Myocyte (in vitro differentiated cells): ENCODE results near the gene RAB11FIP3. TPM values are rescaled to one million over a fixed set of nuclear protein-coding genes. Genes with fewer than 3 reads are reported as not detected.
A peak's percentile ranks its signal among the peaks of the same experiment; 100 is the strongest.
"Not testable (repeated sequence)": the region's sequence is repeated elsewhere in the genome, so short reads cannot be mapped to it uniquely, and the experiment has no call there.

Source experiments
- DNase-seq: peaks from one replicate; pipeline ENCODE4 v3.0.0-alpha.2; 2012; ENCODE audit warnings: low read depth
- total RNA-seq: library from RNA; depleted of rRNA; stranded (reverse); fragments of >200 nt; gene quantifications from 2 replicates; pipeline ENCODE4 v1.2.3, GENCODE V29; 2014

Gene RAB11FIP3
- total RNA-seq, 1 donor from 2014 or later: 114 TPM

DNA sequence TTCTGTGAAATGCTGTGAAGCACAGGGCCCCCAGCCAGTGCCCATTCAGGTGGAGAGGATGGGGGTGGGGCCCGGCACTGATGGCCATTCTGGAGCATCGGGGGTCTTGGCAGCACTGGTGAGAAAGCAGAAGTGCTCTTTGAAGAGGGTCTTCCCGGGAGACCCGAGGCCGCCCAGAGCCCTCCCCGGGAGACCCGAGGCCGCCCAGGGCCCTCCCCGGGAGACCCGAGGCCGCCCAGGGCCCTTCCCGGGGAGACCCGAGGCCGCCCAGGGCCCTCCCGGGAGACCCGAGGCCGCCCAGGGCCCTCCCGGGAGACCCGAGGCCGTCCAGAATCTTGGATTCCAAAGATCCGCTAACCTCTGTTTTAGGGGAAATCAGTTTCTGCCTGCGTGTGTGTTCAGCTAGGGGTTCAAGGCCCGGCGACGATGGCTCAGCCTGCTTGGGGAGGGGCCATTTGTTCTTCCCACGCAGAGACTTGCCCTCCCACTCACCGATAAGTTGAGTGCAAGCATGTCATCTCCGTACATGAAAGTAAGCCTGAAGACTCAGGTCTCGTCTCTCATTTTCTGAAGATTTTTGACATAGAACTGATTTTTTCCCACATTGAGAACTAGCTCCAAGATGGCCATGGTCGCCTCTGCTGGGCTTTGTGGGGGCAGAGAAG lies 66.9 kb downstream of the RAB11FIP3 start:
- DNase-seq: no peak

DNA sequence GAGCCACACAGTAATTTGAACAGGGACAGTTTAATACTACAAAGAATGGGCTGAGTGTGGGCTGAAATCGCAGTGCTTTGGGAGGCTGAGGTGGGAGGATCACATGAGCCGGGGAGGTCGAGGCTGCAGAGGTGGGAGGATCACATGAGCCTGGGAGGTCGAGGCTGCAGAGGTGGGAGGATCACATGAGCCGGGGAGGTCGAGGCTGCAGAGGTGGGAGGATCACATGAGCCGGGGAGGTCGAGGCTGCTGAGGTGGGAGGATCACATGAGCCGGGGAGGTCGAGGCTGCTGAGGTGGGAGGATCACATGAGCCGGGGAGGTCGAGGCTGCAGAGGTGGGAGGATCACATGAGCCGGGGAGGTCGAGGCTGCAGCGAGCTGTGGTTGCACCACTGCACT lies 69.2 kb downstream of the RAB11FIP3 start:
- DNase-seq: not testable (repeated sequence)

DNA sequence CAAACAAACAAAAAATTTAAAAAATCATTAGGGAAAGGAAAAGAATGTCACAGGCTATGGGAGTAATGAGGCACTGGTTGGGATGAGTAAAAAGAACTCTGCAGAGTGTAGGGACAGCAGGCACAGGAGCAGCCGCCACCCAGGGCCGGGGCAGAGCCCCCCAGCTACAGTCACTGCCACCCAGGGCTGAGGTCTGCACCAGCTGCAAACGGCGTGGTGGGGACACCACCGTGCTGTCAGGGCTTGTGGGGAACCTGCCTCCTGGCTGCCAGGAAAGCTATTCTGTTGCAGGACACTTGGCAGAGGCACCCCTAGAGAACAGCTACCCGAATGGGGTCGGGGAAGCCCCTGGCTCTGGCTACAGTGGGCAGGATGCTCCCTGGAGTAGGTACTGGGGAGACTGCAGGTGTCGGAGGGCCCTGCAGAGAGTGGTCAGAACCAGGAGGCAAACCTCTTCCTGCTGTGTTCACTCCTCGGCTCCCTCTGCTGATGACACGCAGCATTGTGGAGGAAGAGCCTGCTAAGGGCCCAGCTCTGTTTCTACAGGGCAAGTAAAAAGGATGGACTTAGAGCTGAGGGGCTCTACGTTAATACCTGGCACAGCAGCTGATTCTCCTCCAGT lies 69.8 kb downstream of the RAB11FIP3 start:
- peak; percentile 37 for DNase-seq

DNA sequence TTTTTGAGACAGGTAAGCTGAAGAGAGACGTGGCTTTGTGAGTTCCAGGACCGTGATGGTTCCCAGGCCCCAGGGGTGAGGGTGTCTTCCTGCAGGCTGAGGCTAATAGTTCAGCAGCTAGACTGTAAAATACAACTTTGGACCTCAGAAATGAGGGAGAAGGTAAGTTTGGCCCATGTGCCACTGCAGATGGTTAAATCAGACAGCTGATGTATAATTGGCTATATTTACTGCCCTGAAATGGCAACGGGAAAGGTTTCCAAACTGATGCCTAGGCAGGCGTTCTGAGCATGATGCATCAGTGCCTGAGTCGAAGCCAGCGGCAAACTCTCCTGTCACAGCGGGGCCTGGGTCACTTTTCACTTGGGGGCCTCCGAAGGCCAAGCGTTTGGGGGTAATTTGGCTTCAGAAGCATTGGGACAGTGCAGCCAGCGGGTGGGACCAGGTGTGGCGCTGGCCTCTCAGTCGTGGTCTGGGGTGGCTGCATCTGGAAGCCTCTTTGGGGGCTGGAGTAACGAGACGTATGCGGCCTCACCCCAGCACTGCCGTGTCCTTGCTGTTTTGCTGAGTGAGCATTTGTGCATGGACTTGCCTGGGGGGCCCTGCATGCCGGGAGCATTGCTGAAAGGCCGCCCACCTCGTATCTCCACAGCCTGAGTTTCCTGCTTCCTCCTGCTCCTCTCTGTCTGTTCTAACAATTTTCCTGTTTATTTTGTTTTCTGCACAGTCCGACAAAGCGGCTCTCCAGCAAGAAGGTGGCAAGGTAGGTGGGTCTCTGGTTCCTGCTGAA lies 70.8 kb downstream of the RAB11FIP3 start:
- DNase-seq: no peak

DNA sequence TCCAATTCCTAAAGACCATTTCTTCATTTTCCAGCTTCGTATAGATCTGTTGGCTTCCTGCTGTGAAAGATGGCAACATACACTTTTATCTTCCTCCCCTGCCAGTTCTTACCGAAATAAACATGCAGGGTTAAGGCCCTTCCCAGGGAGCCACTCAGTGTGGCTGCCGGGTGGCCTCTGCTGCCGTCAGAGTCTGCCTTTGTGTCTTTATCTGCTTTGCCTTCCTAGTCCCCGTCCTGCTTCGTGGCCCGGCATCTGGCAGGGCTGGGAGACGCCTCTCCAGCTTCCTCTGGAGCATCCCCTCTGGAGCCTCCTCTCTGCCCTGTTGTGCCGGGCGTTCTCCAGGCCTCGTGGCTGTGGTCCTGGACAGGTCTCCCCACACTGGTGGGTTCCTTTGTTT lies 71.8 kb downstream of the RAB11FIP3 start:
- DNase-seq: no peak

DNA sequence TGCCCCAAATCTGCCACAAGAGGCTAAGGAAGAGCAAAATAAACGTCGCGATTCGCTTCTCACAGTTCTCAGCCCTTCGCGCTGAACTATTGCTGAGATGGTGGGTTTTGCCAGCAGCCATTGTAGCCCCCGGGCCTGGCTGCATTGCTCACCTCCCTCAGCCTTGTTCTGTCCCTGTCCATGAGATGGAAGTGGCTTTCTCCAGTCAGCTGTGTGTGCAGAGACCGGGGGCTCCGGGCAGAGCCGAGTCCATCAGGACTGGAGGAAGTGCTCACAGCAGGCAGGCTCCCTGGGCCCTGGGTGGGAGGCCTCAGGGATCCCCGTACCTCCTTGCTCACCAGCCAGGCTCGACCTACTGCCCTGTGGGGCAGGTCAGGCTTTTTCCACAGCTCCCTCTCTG lies 74.5 kb downstream of the RAB11FIP3 start:
- DNase-seq: no peak

DNA sequence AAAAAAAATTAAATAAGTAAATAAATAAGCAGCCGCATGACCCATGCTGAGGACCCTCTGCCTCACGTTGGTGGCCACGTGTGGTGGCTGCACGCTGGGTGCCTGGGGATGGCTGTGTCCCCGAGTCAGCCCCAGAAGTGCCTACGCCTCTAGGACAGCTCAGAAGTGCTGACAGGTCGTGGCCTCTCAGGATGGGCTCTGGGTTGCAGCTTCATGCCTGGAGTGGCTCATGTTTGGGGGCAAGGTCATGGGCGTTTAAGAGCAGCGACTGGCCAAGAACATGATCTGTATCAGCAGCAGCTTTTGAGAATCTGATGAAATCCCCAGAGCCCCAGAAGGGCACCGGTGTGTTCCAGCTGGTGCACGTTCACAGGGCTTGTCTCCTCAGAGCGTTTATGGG lies 75.3 kb downstream of the RAB11FIP3 start:
- no peak for DNase-seq

DNA sequence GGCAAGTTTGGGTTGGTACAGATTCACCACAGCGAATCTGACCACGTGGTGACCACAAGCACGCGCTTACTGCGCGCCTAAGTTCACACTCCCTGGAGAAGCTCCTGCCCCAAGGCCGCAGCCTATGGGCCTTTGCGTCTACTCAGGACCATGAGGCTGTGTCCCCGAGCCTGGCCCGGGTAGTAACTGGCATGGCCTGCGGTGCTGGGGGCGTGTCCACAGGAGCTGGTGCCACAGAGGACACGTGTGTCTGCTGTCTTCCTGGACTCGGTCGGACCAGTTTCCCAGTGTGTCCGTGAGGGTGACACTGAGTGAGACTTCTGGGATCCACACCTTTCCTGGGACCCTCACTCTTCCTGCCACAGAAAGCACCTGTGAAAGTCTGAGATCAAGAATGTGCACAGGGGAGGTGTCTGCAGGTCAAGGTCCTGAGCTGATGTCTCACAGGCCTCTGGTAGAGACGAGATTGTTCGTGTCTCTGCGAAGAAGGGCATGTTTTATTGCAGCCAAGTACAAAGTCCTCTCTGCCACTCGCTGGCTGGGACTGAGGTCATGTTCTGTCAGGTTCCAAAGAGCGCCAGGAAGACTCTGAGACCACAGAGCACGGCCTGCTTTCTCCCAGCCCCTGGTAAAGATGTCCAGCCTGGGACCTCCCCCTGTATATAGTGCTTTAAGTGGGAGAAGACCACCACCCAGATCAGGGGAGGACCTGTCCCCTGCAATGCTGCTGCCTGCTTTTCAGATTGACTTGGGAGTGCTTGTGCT lies 76.9 kb downstream of the RAB11FIP3 start:
- DNase-seq: no peak

DNA sequence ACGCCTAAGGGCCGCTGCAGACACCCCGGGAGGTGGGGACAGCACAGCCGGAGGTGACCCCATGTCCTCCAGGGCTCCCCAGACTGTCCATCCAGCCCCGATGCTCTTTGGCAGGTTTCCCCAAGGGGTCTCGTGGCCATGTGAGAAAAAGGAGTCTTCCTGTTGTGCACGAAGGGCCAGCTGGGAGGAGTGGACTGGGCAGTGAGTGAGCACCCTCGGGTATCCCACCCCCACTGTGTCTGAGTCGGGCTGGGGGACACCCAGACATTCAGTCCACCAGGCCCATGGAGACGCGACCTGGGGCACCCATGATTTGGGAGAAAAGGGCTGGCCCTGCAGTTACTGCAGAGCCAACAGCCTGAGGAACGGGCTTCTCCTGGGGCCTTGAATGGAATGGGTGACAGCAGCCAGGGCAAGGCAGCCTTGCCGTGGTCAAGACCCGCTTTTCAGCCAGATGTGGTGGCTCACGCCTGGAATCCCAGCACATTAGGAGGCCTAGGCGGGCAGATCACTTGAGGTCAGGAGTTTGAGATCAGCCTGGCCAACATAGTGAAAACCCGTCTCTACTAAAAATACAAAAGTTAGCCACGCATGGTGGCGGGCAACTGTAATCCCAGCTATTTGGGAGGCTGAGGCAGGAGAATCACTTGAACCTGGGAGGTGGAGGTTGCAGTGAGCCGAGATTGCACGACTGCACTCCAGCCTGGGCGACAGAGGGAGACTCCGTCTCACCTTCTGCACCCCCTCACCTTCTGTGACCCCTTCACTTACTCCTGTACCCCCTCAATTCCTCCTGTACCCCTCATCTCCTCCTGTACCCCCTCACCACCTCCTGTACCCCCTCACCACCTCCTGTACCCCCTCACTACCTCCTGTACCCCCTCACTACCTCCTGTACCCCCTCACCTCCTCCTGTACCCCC lies 78.0 kb downstream of the RAB11FIP3 start:
- DNase-seq: no peak

DNA sequence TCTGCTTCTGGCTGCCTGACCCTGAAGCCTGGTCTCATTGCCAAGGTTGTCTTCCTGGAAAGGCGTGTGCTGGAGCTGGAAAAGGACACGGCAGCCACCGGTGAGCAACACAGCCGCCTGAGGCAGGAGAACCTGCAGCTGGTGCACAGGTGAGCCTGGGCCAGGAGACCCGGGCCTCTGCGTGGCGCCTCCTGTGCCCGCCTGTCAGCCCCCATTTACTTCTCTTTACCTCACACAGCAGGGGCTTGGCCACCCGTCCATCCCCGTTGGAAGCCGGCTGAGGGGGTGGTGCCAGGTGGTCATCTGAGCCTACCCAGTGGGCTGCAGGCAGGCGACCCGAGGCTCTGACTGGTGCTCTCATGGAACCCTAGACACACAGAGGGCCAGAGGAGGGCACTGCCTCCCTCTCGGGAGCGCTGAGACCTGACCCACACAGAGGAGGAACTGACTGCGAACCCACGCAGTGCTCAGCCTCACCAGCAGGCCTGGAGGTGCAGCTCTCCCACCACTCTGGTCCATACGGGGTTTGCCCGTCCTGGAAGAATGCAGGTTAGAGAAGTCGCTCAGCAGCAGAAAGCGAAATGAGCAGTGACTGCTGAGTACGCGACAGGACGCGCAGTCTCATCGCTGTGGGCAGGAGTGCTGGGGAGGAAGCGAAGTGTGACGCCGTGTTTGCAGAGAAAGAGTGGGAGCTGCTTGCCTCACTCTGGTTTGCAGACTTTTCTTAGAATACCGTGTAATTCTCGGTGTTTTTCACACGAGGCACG lies 80.2 kb downstream of the RAB11FIP3 start:
- no peak for DNase-seq

DNA sequence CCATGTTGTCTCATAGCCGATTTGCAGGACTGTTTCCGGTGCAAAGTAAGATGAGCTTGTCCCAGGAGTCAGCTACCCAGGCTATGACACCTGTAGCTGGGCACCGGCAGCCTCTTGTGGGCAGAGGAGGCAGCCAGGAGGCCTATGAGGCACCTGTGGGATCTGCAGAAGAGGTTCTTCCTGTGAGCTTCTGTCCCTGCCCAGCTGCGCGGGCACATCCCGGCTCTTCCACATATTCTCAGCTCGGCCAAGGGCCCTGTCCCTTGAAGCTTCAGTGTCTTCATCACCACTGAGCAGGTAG lies 80.7 kb downstream of the RAB11FIP3 start:
- no peak for DNase-seq

DNA sequence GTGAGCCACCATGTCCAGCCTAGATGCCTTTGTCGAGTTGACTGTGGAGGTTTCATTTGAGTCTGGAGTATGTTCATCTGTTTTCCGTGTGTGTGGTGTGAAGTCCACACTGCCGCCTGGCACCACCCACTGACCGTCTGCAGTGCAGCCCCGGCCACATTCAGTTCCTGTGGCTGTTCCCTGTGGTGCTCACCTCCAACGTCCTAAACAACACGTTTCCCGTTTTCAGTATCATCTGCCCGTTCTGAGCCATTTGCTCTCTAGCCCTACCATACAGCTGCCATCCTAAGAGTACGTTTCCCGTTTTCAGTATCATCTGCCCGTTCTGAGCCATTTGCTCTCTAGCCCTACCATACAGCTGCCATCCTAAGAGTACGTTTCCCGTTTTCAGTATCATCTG lies 82.1 kb downstream of the RAB11FIP3 start:
- DNase-seq: not testable (repeated sequence)

DNA sequence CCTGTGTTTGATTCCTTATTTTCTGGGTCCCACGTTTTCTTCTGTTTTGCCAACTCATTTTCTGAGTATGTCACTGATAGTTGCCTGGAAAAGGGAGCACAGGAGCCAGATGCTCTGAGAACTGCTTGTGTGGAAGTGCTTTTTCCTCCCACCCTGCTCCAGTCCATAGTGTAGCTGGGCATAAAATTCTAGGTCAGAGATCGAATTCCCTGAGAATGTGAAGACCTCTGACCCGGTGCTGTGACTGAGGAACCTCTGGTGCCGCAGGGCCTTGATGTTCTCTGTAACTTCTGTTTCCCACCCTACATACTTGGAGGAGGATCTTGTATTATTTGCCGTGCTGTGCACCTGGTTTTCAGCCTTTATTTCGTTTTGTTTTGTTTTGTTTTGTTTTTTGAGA lies 82.5 kb downstream of the RAB11FIP3 start:
- DNase-seq: no peak

DNA sequence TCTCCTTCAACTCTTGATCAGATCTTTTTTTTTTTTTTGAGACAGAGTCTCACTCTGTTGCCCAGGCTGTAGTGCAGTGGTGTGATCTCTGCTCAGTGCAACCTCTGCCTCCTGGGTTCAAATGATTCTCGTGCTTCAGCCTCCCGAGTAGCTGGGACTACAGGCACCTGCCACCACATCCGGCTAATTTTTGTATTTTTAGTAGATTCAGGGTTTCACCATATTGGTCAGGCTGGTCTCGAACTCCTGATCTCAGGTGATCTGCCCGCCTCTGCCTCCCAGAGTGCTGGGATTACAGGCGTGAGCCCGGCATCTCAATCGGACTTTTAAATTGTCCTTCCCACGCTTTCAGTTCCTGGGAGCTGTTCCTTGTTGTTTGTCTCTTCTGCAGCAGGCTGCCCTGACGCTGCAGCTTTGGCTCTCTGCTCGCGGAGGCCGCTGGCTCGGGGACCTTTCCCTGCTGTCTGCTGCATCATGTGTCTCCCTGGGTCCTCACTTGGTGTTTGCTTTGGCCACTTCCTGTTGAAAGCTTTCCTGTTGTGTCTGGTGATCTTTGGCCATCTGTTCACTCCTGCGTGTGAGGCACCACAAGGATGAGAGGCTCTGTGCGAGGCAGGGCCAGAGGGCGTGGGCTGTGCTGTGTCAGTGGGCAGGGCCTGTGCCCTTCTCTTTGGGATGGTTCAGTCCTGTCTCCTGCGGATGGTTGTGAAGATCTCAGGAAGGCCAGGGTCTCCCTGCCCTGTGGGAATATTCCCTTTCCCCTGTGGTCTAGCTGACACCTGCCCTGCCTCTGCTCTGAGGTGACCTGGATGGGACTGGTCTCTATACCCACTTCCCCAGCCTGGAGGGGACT lies 83.7 kb downstream of the RAB11FIP3 start:
- DNase-seq: peak; percentile 37

DNA sequence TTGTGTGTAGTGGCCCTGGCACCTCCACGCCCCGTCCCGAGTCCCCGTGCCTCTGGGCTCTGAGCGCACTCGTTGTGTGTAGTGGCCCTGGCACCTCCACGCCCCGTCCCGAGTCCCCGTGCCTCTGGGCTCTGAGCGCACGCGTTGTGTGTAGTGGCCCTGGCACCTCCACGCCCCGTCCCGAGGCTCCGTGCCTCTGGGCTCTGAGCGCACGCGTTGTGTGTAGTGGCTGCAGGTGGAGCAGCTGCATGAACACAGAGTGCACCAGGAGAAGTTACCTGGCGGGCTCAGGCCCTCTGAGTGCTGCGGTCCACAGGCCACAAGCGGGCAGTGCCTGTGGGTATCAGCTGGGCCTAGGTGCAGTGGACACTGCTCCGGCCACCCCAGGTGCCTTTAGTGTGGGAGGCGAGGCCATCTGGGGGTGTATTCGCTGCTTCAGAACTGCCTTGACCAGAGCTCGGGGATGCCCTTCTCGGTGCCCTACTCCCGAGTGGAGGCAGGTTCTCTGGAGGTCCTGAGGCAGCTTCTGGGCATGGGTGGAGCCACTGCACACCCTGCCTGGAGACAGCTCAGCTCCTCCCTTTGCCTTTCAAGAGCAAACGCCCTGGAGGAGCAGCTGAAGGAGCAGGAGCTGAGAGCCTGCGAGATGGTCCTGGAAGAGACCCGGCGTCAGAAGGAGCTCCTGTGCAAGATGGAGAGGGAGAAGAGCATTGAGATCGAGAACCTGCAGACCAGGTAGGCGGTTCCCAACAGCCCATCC lies 84.8 kb downstream of the RAB11FIP3 start:
- DNase-seq: no peak

DNA sequence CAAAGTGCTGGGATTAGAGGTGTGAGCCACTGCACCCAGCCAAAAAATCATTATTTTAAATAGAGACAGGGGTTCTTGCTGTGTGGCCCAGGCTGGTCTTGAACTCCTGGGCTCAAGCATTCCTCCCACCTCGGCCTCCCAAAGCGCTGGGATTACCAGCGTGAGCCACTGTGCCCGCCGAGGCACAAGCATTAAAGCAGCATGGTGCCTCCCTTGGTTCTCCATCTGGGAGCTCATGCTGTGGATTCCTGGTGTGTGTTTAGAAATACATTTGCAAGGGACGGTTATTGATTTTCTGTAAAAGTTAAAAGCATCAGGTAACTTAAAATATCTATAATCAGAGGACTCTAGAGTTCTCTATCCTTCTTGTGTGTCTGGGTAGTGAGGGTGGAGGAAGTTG lies 87.4 kb downstream of the RAB11FIP3 start:
- DNase-seq: no peak

DNA sequence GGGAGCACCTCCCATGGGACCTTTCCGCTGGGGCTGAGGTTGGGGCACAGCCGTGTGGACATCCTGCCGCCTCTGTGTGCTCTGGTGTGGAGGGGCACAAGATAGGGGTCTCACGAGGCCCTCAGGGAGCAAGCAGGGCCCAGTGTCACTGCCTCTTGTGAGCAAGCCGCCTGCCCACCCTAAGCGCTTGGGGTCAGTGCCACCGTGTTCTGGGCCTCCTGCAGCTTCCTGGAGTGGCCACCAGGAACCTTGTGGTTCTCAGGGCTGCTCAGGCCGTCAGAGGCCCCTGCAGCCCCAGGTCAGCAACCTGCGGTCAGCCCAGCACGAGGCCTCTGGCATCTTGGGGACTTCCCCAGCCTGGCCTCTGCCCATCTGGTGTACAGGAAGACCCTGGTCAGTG lies 88.5 kb downstream of the RAB11FIP3 start:
- no peak for DNase-seq

DNA sequence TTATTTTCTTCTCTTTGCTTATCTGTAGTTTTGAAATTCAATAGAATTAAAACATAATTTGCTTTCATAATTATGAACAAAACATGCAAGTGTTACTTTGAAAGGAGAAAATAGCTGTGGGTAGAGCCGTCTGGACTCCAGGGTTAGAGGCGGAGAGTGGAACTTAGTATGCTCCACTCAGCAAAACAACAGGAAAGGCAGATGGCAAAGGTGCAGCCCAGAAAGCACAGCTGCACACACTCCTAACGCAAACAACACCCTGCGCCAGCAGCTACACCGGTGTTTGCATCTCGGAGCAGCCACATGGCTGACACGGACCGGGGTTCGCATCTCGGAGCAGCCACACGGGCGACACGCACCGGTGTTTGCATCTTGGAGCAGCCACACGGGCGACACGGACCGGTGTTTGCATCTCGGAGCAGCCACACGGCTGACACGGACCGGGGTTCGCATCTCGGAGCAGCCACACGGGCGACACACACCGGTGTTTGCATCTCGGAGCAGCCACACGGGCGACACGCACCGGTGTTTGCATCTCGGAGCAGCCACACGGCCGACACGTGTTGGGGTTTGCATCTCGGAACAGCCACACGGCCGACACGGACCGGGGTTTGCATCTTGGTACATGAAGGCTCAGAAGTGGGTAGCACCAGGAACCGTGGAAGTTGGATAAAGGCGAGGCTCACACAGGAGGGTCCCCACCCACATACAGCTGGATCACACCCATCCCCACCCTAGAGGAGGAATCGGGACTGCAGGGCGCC lies 89.9 kb downstream of the RAB11FIP3 start:
- DNase-seq: no peak
